Measurements from ENCODE around the gene ANKRD36B. TPM values are rescaled to one million over a fixed set of nuclear protein-coding genes. Genes with fewer than 3 reads are reported as not detected.
A peak's percentile ranks its signal among the peaks of the same experiment; 100 is the strongest.
"Not testable (repeated sequence)": the region's sequence is repeated elsewhere in the genome, so short reads cannot be mapped to it uniquely, and the experiment has no call there.

The ANKRD36B gene
- total RNA-seq, 4 donors from 2014 or later, result 56.6 to 87.5 (median 71.4) TPM

DNA sequence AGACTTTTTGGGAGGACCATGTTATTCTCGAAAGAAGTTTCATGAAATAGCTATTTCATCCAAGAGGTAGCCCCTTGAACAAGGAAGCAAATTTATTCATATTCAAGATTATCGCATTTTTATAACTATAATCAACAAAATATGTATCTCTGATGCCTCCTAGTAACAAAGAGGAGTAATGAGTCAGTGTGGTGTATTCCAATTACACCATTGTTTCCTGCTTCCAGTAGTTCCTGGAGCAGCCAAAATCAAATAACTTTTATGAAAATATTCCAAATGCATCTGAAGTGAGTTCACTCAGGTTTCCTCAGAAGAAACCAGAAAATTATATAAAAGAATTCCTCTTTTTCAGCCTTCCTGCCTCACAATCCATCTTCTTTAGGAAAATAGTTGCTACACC is 43.0 kb downstream of the ANKRD36B start:
- no peak for DNase-seq (ENCODE audit: low spot score in 2 of 2)
- Histone ChIP-seq H3K4me3 (no peak overlapping the region), H3K27ac (no peak overlapping the region), H3K4me1 (no peaks in the 10 kb centered on the region), H3K9me3 (no peaks in the 10 kb centered on the region), H3K36me3 (peaks cover 0 to 27% (median 0%) of the 10 kb centered on the region in 3 donors), H3K27me3 (no peaks in the 10 kb centered on the region)
- TF ChIP-seq POLR2A (IDR thresholded peaks at IDR 0.05) (no peak), EP300 (IDR thresholded peaks at IDR 0.05) (no peak)
- TF ChIP-seq, protein P1, sequence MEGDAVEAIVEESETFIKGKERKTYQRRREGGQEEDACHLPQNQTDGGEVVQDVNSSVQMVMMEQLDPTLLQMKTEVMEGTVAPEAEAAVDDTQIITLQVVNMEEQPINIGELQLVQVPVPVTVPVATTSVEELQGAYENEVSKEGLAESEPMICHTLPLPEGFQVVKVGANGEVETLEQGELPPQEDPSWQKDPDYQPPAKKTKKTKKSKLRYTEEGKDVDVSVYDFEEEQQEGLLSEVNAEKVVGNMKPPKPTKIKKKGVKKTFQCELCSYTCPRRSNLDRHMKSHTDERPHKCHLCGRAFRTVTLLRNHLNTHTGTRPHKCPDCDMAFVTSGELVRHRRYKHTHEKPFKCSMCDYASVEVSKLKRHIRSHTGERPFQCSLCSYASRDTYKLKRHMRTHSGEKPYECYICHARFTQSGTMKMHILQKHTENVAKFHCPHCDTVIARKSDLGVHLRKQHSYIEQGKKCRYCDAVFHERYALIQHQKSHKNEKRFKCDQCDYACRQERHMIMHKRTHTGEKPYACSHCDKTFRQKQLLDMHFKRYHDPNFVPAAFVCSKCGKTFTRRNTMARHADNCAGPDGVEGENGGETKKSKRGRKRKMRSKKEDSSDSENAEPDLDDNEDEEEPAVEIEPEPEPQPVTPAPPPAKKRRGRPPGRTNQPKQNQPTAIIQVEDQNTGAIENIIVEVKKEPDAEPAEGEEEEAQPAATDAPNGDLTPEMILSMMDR (IDR thresholded peaks at IDR 0.05), result no peak
- WGBS, 2 donors, result 46 to 91% methylated on average over 2 of the region's 2 CpGs

DNA sequence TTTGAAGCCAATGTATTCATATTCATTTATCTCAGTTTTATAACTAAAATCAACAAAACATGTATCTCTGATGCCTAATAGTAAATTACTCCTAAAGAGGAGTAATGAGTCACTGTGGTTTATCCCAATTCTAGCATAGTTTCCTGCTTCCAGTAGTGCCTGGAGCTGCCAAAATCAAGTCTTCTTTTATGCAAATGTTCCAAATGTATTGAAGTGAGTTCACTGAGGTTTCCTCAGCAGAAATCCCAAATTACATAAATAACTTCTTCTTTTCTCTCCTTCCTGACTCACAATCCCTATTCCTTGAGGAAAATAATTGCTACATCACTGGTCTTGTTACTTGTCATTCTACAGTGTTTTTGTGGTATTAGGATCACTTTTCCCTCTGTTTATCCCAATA is 44.8 kb downstream of the ANKRD36B start:
- not testable (repeated sequence) for H3K27me3 ChIP-seq; DNase-seq (ENCODE audit: low spot score in 2 of 2); H3K27ac ChIP-seq; H3K4me3 ChIP-seq; H3K4me1 ChIP-seq; H3K9me3 ChIP-seq
- H3K36me3 ChIP-seq, result peaks cover 0 to 27% (median 0%) of the 10 kb centered on the region in 3 donors

DNA sequence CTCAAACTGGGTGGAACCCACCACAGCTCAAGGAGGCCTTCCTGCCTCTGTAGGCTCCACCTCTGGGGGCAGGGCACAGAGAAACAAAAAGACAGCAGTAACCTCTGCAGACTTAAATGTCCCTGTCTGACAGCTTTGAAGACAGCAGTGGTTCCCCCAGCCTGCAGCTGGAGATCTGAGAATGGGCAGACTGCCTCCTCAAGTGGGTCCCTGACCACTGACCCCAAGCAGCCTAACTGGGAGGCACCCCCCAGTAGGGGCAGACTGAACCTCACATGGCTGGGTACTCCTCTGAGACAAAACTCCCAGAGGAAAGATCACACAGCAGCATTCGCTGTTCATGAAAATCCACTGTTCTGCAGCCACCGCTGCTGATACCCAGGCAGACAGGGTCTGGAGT is 63.8 kb downstream of the ANKRD36B start:
- H3K4me3 ChIP-seq; DNase-seq (ENCODE audit: low spot score in 2 of 2); H3K27ac ChIP-seq; H3K27me3 ChIP-seq; H3K4me1 ChIP-seq; H3K9me3 ChIP-seq: not testable (repeated sequence)
- 97% methylated on average over 2 of the region's 2 CpGs; no CpG with 5 or more reads in 1 of the 2 donors for WGBS, 2 donors
- H3K36me3 ChIP-seq, result peaks cover 0 to 15% (median 0%) of the 10 kb centered on the region in 3 donors

DNA sequence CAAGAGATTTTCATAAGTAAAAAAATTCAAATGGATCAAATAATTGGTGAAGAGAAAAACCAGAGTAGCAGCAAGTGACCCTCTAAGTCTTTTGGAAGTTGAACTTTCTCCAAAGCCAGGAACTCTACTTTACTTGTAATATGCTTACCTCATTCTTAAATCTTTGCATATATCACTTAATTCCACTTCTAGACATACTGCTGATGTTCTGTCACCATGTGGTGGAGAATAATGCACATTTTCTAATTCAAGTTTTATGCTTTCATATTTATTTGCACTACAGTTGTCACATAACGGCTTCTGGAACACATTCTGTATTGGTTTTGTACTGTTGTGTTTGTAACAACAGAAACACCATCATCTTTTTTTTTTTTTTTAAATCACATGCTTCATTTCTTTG is 65.9 kb downstream of the ANKRD36B start:
- H3K27me3 ChIP-seq; H3K27ac ChIP-seq; H3K9me3 ChIP-seq; DNase-seq (ENCODE audit: low spot score in 2 of 2); H3K4me3 ChIP-seq; H3K4me1 ChIP-seq: not testable (repeated sequence)
- peaks cover 0 to 15% (median 0%) of the 10 kb centered on the region in 3 donors for H3K36me3 ChIP-seq
- 100% methylated on average over 1 of the region's 1 CpG; no CpG with 5 or more reads in 1 of the 2 donors for WGBS, 2 donors

DNA sequence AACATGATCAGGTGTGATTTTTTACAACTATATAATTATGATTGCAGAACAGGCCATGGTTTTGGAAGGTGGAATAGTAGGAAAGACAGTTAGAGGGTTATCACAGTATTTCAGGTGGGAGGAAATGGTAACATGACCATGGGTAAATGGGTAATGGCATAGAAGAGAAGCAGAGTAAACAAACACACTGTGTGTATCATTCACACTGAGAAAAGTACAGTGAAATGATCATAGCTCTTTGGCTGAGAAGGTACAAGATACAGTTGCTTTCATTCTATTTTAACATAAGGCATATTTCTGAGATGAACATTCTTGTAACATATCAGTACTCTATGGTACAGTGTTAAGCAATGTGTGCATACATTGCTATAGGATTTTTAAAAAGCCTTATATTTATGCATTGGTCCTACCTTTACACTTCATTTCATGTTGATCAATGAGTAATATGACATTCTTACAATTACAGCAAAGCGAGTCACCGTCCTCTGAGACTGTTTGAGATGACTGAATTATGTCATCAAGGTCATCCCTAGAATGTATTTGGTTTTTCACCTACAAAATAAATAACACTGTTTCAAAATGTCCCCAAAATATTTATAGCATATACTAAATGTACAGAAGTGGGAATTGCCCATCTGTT is 66.6 kb downstream of the ANKRD36B start:
- not testable (repeated sequence) for H3K9me3 ChIP-seq; H3K27me3 ChIP-seq; DNase-seq (ENCODE audit: low spot score in 2 of 2); H3K4me1 ChIP-seq; H3K27ac ChIP-seq; H3K4me3 ChIP-seq
- 80% methylated on average over 1 of the region's 2 CpGs; no CpG with 5 or more reads in 1 of the 2 donors for WGBS, 2 donors
- H3K36me3 ChIP-seq, result peaks cover 0 to 15% (median 0%) of the 10 kb centered on the region in 3 donors

DNA sequence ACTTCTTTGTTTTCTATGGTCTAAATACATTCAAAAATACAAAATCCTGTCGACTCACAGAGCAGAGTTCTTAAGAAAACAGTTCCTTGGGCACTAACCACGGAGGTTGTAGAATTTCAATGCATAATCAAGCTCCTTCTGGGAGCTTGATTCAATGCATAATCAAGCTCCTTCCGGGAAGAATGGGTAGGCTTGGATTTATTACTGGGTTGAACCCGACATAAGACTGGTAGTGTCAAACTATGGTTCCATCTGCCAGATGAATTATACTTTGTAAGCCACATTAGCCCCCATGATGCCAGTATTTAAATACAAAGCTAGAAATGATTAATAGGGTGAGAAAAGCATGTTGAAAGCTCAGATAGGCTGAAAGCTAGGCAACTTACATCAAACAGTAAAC is 94.0 kb downstream of the ANKRD36B start:
- H3K9me3 ChIP-seq; H3K4me3 ChIP-seq; H3K36me3 ChIP-seq; H3K27me3 ChIP-seq; H3K27ac ChIP-seq; H3K4me1 ChIP-seq; DNase-seq (ENCODE audit: low spot score in 2 of 2): not testable (repeated sequence)
- WGBS, 2 donors, result 93% methylated on average over 4 of the region's 4 CpGs; no CpG with 5 or more reads in 1 of the 2 donors

DNA sequence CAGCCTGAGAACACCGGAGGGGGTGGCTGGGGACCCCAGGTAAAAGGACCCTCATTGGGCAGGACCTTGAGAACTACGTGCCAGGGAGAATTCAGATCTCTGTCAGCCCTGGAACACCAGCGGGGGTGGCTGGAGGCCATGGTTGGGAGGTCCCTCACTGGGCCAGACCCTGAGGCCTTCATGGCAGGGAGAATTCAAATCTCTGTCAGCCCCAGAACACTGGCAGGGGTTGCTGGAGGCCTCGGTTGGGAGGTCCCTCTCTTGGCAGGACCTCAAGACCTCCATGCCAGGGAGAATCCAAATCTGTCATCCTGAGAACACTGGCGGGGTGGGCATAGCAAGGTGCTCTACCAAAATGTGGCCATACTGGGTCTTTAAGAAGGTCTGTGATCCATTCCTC is 99.5 kb downstream of the ANKRD36B start:
- H3K4me1 ChIP-seq, H3K9me3 ChIP-seq, H3K36me3 ChIP-seq, H3K4me3 ChIP-seq, H3K27me3 ChIP-seq, H3K27ac ChIP-seq: not testable (repeated sequence)
- WGBS, 2 donors, result 95 to 100% methylated on average over 4 to 5 of the region's 5 CpGs
- peak in 1 of 2 donors; percentile 5 for DNase-seq (ENCODE audit: low spot score in 2 of 2)

Other genes with a start within 250 kb of the ANKRD36B start
- 100 to 1,000 TPM; 248 to 409 (median 335) TPM for gene COX5B, start 56.2 kb upstream of the ANKRD36B start, total RNA-seq
- gene ACTR1B, start 74.2 kb upstream of the ANKRD36B start, total RNA-seq, result 100 to 1,000 TPM in 1 of 4 donors, 10 to 100 TPM in 3; 65.1 to 109 (median 85.5) TPM
- gene C2orf92, start 79.8 kb upstream of the ANKRD36B start, total RNA-seq, result 10 to 100 TPM in 2 of 4 donors, 1 to 10 TPM in 2; 4.5 to 65.1 (median 11.6) TPM
- gene ZAP70, start 123.7 kb upstream of the ANKRD36B start, total RNA-seq, result 10 to 100 TPM in 1 of 4 donors, 1 to 10 TPM in 3; 3.5 to 13.5 (median 5.3) TPM